HFF-Myc (cell line): Measurements from ENCODE around the gene RNF115.
"Not testable (repeated sequence)": the region's sequence is repeated elsewhere in the genome, so short reads cannot be mapped to it uniquely, and the experiment has no call there.

Experiments used
- DNase-seq: peaks from one replicate; pipeline ENCODE4 v3.0.0-alpha.2; 2011; ENCODE audit warnings: low read depth; ENCODE audit errors: extremely low read depth
- H3K4me3 ChIP-seq: replicated peaks from 2 replicates; pipeline ENCODE4 v1.5.1; 2011; ENCODE audit warnings: low read depth, mild to moderate bottlenecking, control low read depth, low read length
- TF ChIP-seq, protein P1 (sequence below): IDR thresholded peaks from 2 replicates; pipeline ENCODE4 v1.5.1; 2012; ENCODE audit warnings: mild to moderate bottlenecking, low read depth, low read length, control low read depth; ENCODE audit errors: missing control alignments

RNF115 gene

DNA sequence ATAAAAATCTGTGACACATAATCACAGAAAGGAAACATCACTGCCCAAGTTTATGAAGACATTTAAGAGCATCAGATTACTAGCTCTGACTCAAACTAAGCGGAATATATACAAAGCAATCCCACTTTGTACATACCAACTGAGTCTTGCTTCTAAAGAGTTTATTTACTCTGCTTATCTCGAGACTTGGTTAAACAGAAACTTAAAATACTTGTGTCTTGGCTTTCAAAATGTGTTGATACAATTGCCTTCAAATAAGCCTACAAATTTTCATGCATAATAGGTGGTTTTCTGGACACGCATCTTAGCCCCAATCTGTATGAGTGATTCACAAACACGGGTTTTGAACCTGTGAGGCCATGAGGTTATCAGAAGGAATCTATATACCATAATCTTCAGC is 83.6 kb downstream of the RNF115 start:
- DNase-seq = peak; percentile 29

DNA sequence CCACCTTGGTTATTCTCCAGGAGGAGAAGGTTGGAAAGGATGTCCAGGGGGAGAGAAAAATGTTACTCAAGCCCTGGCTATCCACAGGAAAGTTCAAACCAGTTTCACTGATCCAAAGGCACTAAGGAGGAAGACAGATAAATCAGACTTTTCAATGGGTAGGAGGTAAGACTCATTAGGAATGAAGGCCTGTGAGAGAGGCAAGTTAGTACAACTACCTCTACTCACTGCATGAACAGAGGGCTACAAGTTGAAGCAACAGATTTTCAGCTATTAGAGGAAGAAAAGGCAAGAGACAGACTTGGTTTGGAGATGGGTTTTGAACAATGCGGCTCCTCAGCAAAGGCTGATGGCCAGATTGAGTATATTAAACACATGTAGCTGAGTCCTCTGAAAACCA is 87.7 kb downstream of the RNF115 start:
- no peak overlapping the region for H3K4me3 ChIP-seq
- TF ChIP-seq, protein P1, sequence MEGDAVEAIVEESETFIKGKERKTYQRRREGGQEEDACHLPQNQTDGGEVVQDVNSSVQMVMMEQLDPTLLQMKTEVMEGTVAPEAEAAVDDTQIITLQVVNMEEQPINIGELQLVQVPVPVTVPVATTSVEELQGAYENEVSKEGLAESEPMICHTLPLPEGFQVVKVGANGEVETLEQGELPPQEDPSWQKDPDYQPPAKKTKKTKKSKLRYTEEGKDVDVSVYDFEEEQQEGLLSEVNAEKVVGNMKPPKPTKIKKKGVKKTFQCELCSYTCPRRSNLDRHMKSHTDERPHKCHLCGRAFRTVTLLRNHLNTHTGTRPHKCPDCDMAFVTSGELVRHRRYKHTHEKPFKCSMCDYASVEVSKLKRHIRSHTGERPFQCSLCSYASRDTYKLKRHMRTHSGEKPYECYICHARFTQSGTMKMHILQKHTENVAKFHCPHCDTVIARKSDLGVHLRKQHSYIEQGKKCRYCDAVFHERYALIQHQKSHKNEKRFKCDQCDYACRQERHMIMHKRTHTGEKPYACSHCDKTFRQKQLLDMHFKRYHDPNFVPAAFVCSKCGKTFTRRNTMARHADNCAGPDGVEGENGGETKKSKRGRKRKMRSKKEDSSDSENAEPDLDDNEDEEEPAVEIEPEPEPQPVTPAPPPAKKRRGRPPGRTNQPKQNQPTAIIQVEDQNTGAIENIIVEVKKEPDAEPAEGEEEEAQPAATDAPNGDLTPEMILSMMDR = no peak
- no peak for DNase-seq

More for the DNA sequence above, 83.6 kb downstream of the RNF115 start:
- H3K4me3 ChIP-seq = no peak overlapping the region
- TF ChIP-seq, protein P1 = no peak

GRCh38 chr1:145730900-145731299 is 93.0 kb downstream of the RNF115 start:
- no peak for DNase-seq
- TF ChIP-seq, protein P1 = no peak
- no peak overlapping the region for H3K4me3 ChIP-seq

DNA sequence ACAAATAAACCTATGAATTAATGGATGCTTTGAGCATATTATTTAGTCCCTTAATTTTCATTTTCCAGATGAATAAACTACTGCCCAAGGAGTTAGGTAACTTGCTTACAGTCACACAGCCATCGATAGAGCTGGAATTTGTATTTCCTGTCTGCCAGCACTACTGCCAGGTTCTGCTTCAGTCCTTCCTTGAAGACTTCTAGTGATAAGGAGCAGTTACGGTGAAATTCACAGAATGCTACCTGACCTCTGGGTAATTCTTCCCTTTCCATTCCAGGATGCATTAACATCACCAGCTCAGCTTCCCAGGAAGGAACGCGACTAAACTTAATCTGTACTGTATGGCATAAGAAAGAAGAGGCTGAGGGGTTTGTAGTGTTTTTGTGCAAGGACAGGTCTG is 93.4 kb downstream of the RNF115 start:
- no peak overlapping the region for H3K4me3 ChIP-seq
- no peak for DNase-seq
- TF ChIP-seq, protein P1 = no peak

GRCh38 chr1:145729666-145730436 is 94.0 kb downstream of the RNF115 start:
- DNase-seq = no peak
- TF ChIP-seq, protein P1 = no peak
- no peak overlapping the region for H3K4me3 ChIP-seq

GRCh38 chr1:145729196-145729595 is 94.7 kb downstream of the RNF115 start:
- DNase-seq = no peak
- no peak overlapping the region for H3K4me3 ChIP-seq
- TF ChIP-seq, protein P1 = no peak

DNA sequence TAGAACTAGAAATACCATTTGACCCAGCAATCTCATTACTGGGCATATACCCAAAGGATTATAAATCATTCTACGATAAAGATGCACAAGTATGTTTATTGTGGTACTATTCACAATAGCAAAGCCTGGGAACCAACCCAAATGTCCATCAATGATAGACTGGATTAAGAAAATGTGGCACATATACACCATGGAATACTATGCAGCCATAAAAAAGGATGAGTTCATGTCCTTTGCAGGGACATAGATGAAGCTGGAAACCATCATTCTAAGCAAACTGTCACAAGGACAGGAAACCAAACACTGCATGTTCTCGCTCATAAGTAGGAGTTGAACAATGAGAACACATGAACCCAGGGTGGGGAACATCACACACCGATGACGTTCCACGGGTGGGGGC is 97.7 kb downstream of the RNF115 start:
- not testable (repeated sequence) for H3K4me3 ChIP-seq, DNase-seq
